ENCODE data around the gene MPHOSPH6. TPM values are rescaled to one million over a fixed set of nuclear protein-coding genes. Genes with fewer than 3 reads are reported as not detected.
A peak's percentile ranks its signal among the peaks of the same experiment; 100 is the strongest.
"Not testable (repeated sequence)": the region's sequence is repeated elsewhere in the genome, so short reads cannot be mapped to it uniquely, and the experiment has no call there.

MPHOSPH6 gene
- total RNA-seq: 9.3 and 13.8 TPM in 2 replicates
- 13.3 and 26.2 TPM in 2 replicates for polyA plus RNA-seq

- Histone ChIP-seq H3K27me3 (peaks cover 40% of the 10 kb centered on the region), H3K4me3 (peak within 1 kb of the TSS; percentile 81)
- no peak for TF ChIP-seq CTCF (IDR thresholded peaks at IDR 0.05; ENCODE audit: low read depth, low read length)
These were observed at the start of gene MPHOSPH6 for GRCh38 chr16:82169861-82170845. TSS of gene MPHOSPH6 (minus strand) at chr16:82170224. CDS start at chr16:82170175, 49 bp downstream.

GRCh38 chr16:82219298-82219697 is 49.3 kb upstream of the MPHOSPH6 start:
- peak; percentile 1 to 21 for DNase-seq (ENCODE audit: low read depth in 1 of 2, low spot score in 1 of 2)
- Histone ChIP-seq H3K4me1 (ENCODE audit: low read depth) (no peaks in the 10 kb centered on the region), H3K27ac (no peak overlapping the region), H3K36me3 (no peaks in the 10 kb centered on the region), H3K9me3 (ENCODE audit: low read depth) (no peaks in the 10 kb centered on the region), H3K27me3 (no peaks in the 10 kb centered on the region), H3K4me3 (no peak overlapping the region)
- no peak for TF ChIP-seq CTCF (IDR thresholded peaks at IDR 0.05; ENCODE audit: low read depth, low read length)

More at GRCh38 chr16:82169861-82170845, at the start of gene MPHOSPH6:
- H3K4me1 ChIP-seq (ENCODE audit: low read depth): peaks cover 3% of the 10 kb centered on the region
- H3K27ac ChIP-seq: peak within 1 kb of the TSS; percentile 79
- no peaks in the 10 kb centered on the region for H3K9me3 ChIP-seq (ENCODE audit: low read depth)
- H3K36me3 ChIP-seq: no peaks in the 10 kb centered on the region
- DNase-seq (ENCODE audit: low read depth in 1 of 2, low spot score in 1 of 2): peak; percentile 95 to 96

- H3K4me3 ChIP-seq; H3K9me3 ChIP-seq (ENCODE audit: low read depth); H3K27ac ChIP-seq; H3K4me1 ChIP-seq (ENCODE audit: low read depth); DNase-seq (ENCODE audit: low read depth in 1 of 2, low spot score in 1 of 2); H3K36me3 ChIP-seq; H3K27me3 ChIP-seq: not testable (repeated sequence)
These were observed 39.3 kb upstream of the MPHOSPH6 start for GRCh38 chr16:82209314-82209713.

GRCh38 chr16:82203198-82203597 is 33.2 kb upstream of the MPHOSPH6 start:
- no peaks in the 10 kb centered on the region for H3K4me1 ChIP-seq (ENCODE audit: low read depth)
- no peak overlapping the region for H3K4me3 ChIP-seq
- TF ChIP-seq CTCF (IDR thresholded peaks at IDR 0.05; ENCODE audit: low read depth, low read length): no peak
- no peak overlapping the region for H3K27ac ChIP-seq
- no peaks in the 10 kb centered on the region for H3K27me3 ChIP-seq
- no peaks in the 10 kb centered on the region for H3K9me3 ChIP-seq (ENCODE audit: low read depth)
- H3K36me3 ChIP-seq: no peaks in the 10 kb centered on the region
- no peak for DNase-seq (ENCODE audit: low read depth in 1 of 2, low spot score in 1 of 2)

GRCh38 chr16:82201926-82202325 is 31.9 kb upstream of the MPHOSPH6 start:
- no peak for DNase-seq (ENCODE audit: low read depth in 1 of 2, low spot score in 1 of 2)
- Histone ChIP-seq H3K27ac (no peak overlapping the region), H3K36me3 (no peaks in the 10 kb centered on the region)

More at GRCh38 chr16:82201926-82202325, 31.9 kb upstream of the MPHOSPH6 start:
- Histone ChIP-seq H3K9me3 (ENCODE audit: low read depth) (no peaks in the 10 kb centered on the region), H3K4me3 (no peak overlapping the region), H3K27me3 (no peaks in the 10 kb centered on the region), H3K4me1 (ENCODE audit: low read depth) (no peaks in the 10 kb centered on the region)
- TF ChIP-seq CTCF (IDR thresholded peaks at IDR 0.05; ENCODE audit: low read depth, low read length): no peak

Measured in cardiac muscle cell (in vitro differentiated cells and primary cell).